ENCODE results near the gene RERE. TPM values are rescaled to one million over a fixed set of nuclear protein-coding genes. Genes with fewer than 3 reads are reported as not detected.

The RERE gene
- total and polyA plus RNA-seq, 4 donors: 26.8 to 133 (median 82.7) TPM

DNA sequence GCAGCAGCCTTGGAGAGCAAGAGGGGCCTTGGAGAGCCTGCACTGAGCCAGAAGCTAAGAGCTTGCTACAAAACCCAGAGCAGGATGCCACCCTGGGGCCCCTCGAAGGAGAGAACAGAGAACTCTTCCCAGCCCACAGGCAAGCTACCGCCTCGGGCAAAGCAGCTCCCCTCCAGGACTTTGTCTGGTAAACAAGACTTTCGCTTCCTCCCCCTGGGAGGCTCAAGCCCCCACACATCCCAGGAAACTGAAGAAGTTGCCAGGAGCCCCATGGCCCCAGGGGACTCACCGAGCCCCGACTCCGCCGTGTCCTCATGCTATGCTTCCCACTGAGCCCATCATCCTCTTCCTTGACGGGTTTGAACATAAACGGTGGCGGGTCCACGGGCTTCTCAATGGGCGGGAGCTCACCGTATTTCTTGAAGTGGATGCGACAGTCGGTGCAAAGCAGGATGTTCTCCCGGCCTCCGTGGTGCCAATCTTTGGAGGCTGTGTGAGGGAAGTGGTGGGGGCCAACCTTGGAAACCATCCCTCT lies 453.6 kb downstream of the RERE start:
- no peak overlapping the region for H3K4me3 ChIP-seq (ENCODE audit: low read length in 2 of 2)
- H3K27me3 ChIP-seq (ENCODE audit: control insufficient read depth in 1 of 2, insufficient read depth in 2 of 2, low read length in 1 of 2): no peaks in the 10 kb centered on the region
- 52 to 54% methylated on average over 18 of the region's 18 CpGs for WGBS, 2 donors
- ATAC-seq (ENCODE audit: low FRiP score) (no peak), DNase-seq (peak; percentile 43 to 70)
- intact Hi-C loops (cut with DNase I): no loop called here
- no peak overlapping the region for H3K27ac ChIP-seq (ENCODE audit: low read depth in 1 of 2, low read length in 2 of 2)
- peaks cover 0 to 9% of the 10 kb centered on the region in 2 donors for H3K36me3 ChIP-seq (ENCODE audit: control insufficient read depth in 1 of 2, insufficient read depth in 2 of 2, low read length in 1 of 2)
- no peaks in the 10 kb centered on the region for H3K9me3 ChIP-seq (ENCODE audit: control insufficient read depth, low read length)
- peaks cover 0 to 2% of the 10 kb centered on the region in 2 donors for H3K4me1 ChIP-seq (ENCODE audit: control insufficient read depth in 1 of 2, insufficient read depth in 2 of 2, low read length in 2 of 2)

GRCh38 chr1:8363186-8363766 lies 454.2 kb downstream of the RERE start:
- Histone ChIP-seq H3K27me3 (ENCODE audit: control insufficient read depth in 1 of 2, insufficient read depth in 2 of 2, low read length in 1 of 2) (no peaks in the 10 kb centered on the region), H3K4me3 (ENCODE audit: low read length in 2 of 2) (no peak overlapping the region), H3K4me1 (ENCODE audit: control insufficient read depth in 1 of 2, insufficient read depth in 2 of 2, low read length in 2 of 2) (peaks cover 0 to 2% of the 10 kb centered on the region in 2 donors), H3K9me3 (ENCODE audit: control insufficient read depth, low read length) (no peaks in the 10 kb centered on the region), H3K36me3 (ENCODE audit: control insufficient read depth in 1 of 2, insufficient read depth in 2 of 2, low read length in 1 of 2) (peaks cover 0 to 13% of the 10 kb centered on the region in 2 donors), H3K27ac (ENCODE audit: low read depth in 1 of 2, low read length in 2 of 2) (peak overlapping the region in 1 of 2 donors; percentile 22)
- intact Hi-C loops (cut with DNase I): no loop called here
- DNase-seq (peak; percentile 36 to 61), ATAC-seq (ENCODE audit: low FRiP score) (no peak)
- 53 to 61% methylated on average over 8 of the region's 8 CpGs for WGBS, 2 donors

DNA sequence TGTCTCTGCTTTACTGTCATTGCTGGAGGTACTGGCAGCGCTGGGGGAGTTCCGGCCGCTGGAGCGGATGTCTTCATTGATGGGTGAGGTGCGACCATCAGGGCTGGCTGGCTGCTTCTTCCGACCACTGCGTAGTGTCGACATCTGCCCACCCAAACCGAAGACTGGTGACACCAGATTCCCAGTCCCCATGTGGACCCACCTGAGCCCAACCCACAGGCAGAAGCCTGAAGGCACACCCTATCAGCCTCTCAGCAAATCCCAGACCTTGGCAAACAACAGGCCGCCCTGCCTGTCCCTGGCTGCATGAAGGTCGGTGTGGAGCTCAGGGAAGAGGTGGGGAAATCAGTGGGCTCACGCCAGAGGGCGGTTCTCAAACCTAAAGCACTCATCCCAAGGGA lies 454.7 kb downstream of the RERE start:
- no peak for ATAC-seq (ENCODE audit: low FRiP score)
- WGBS, 2 donors: 90% methylated on average over 13 of the region's 13 CpGs
- intact Hi-C loops (cut with DNase I): no loop called here
- H3K36me3 ChIP-seq (ENCODE audit: control insufficient read depth in 1 of 2, insufficient read depth in 2 of 2, low read length in 1 of 2): peaks cover 0 to 16% of the 10 kb centered on the region in 2 donors
- peaks cover 0 to 2% of the 10 kb centered on the region in 2 donors for H3K4me1 ChIP-seq (ENCODE audit: control insufficient read depth in 1 of 2, insufficient read depth in 2 of 2, low read length in 2 of 2)
- DNase-seq: peak; percentile 37 to 72
- H3K9me3 ChIP-seq (ENCODE audit: control insufficient read depth, low read length): no peaks in the 10 kb centered on the region
- no peaks in the 10 kb centered on the region for H3K27me3 ChIP-seq (ENCODE audit: control insufficient read depth in 1 of 2, insufficient read depth in 2 of 2, low read length in 1 of 2)
- H3K4me3 ChIP-seq (ENCODE audit: low read length in 2 of 2): no peak overlapping the region
- no peak overlapping the region for H3K27ac ChIP-seq (ENCODE audit: low read depth in 1 of 2, low read length in 2 of 2)

DNA sequence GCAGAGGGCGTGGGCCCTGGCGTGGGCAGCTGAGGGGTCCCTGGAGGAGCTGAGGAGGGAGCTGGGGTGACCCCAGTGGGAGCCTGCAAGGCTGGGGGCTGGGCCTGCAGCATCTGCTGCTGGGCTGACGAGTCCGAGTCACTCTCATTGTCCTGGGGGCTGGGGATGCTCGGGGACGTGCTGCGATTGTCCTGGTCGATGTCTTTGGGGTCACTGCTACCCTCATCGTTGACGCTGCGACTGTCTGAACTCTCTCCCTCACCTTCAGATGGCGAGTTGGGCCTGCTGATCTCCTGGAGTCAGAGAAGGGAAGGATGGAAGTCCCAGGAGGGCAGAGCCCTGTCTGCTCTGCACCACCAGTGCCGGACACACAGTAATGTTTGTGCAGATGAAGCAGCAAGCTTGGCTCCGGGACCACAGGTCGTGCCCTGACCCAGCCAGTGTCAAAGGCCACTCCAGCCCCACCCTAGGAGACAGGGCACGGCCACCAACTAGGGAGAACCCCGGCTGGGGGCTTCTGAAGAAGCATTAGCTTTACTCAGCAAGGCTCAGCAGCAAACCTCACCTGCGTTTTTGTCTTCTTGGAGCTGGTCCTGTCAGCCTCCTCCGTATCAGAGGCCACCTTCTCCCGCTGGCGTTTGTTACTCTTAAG lies 456.1 kb downstream of the RERE start:
- WGBS, 2 donors: 70 to 79% methylated on average over 21 of the region's 21 CpGs
- ATAC-seq (ENCODE audit: low FRiP score) (no peak), DNase-seq (peak; percentile 40 to 61)
- intact Hi-C loops (cut with DNase I): no loop called here
- H3K4me1 ChIP-seq (ENCODE audit: control insufficient read depth in 1 of 2, insufficient read depth in 2 of 2, low read length in 2 of 2): no peaks in the 10 kb centered on the region
- peaks cover 0 to 20% of the 10 kb centered on the region in 2 donors for H3K36me3 ChIP-seq (ENCODE audit: control insufficient read depth in 1 of 2, insufficient read depth in 2 of 2, low read length in 1 of 2)
- no peaks in the 10 kb centered on the region for H3K9me3 ChIP-seq (ENCODE audit: control insufficient read depth, low read length)
- H3K27ac ChIP-seq (ENCODE audit: low read depth in 1 of 2, low read length in 2 of 2): no peak overlapping the region
- H3K4me3 ChIP-seq (ENCODE audit: low read length in 2 of 2): no peak overlapping the region
- no peaks in the 10 kb centered on the region for H3K27me3 ChIP-seq (ENCODE audit: control insufficient read depth in 1 of 2, insufficient read depth in 2 of 2, low read length in 1 of 2)

DNA sequence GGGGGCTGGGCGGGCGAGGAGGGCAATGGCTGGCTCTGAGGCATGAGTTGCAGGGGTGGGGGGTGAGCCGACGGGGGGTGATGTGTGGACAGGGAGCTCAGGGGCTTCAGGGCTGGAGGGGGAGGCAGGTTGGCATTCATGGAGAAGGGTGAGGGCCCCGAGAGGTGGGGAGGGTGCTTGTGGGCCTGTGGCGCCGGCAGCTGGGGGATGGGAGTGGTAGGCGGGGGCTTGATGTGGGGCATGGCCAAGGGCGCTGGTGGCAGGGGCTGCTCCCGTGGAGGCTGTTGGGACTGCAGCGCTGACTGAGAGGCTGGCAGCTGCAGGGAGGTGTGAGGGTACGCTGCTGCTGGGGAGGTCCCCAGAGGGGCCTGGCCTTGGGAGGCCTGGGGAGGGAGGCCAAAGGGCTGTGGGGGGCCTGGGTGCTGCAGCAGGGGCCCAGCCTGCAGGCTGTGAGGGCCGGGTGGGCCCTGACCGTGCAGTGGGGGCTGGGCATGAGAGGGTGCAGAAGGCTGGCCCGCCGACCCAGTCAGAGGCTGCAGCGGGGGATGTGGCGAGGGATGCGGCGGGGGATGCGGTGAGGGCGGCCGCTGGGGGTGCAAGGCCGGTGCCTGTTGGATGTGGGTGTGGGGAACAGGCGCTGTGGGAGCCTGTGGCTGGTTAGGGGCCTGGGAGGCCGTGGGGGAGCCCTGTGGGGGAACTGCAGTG lies 456.8 kb downstream of the RERE start:
- no peaks in the 10 kb centered on the region for H3K9me3 ChIP-seq (ENCODE audit: control insufficient read depth, low read length)
- DNase-seq (peak; percentile 50 to 74), ATAC-seq (ENCODE audit: low FRiP score) (no peak)
- H3K27me3 ChIP-seq (ENCODE audit: control insufficient read depth in 1 of 2, insufficient read depth in 2 of 2, low read length in 1 of 2): no peaks in the 10 kb centered on the region
- no peak overlapping the region for H3K4me3 ChIP-seq (ENCODE audit: low read length in 2 of 2)
- peaks cover 0 to 20% of the 10 kb centered on the region in 2 donors for H3K36me3 ChIP-seq (ENCODE audit: control insufficient read depth in 1 of 2, insufficient read depth in 2 of 2, low read length in 1 of 2)
- H3K27ac ChIP-seq (ENCODE audit: low read depth in 1 of 2, low read length in 2 of 2): no peak overlapping the region
- no peaks in the 10 kb centered on the region for H3K4me1 ChIP-seq (ENCODE audit: control insufficient read depth in 1 of 2, insufficient read depth in 2 of 2, low read length in 2 of 2)
- WGBS, 2 donors: 82 to 85% methylated on average over 23 to 26 of the region's 26 CpGs
- intact Hi-C loops (cut with DNase I): no loop called here

DNA sequence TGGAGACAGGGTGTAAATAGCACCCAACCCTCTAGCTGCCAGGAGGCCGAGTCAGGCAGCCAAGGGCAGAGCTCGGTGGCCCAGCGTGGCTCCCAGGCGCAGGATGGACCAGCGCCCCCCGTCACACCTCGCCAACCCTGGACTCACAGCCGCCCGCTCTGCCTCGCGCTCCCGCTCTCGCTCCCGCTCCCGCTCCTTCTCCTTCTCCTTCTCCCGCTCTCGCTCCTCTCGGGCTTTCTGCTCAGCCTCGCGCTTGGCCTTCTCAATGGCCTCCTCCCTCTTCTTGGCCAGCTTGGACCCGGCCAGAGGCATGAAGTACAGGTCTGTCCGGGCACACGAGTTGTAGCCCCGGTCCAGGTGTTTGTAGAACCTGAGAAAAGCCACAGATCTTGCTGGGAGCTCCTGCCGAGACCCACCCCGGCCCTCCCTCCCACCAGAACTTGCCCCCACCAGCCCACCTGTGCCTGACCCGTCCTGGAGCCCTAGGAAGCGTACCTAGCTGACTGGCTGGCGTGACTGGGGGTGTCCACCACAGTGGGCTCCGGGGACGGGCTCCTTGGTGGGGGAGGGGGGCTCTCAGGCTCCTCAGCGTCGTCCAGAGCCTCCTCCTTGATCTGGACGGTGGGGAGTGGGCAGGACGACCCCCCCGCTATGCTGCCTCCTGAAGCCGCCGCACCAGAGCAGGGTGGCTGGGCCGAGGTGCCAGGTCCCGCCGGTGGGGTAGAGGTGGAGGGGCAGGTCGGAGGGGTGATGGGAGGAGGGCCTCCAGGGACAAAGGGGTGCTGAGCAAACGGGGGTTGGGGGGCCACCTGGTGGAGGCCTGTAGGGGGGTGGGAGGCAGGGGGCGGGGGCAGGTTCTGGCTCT lies 457.6 kb downstream of the RERE start:
- Histone ChIP-seq H3K36me3 (ENCODE audit: control insufficient read depth in 1 of 2, insufficient read depth in 2 of 2, low read length in 1 of 2) (peaks cover 0 to 22% of the 10 kb centered on the region in 2 donors), H3K27me3 (ENCODE audit: control insufficient read depth in 1 of 2, insufficient read depth in 2 of 2, low read length in 1 of 2) (no peaks in the 10 kb centered on the region), H3K4me3 (ENCODE audit: low read length in 2 of 2) (no peak overlapping the region), H3K27ac (ENCODE audit: low read depth in 1 of 2, low read length in 2 of 2) (no peak overlapping the region), H3K9me3 (ENCODE audit: control insufficient read depth, low read length) (no peaks in the 10 kb centered on the region), H3K4me1 (ENCODE audit: control insufficient read depth in 1 of 2, insufficient read depth in 2 of 2, low read length in 2 of 2) (no peaks in the 10 kb centered on the region)
- ATAC-seq (ENCODE audit: low FRiP score) (no peak), DNase-seq (peak; percentile 51 to 75)
- intact Hi-C loops (cut with DNase I): no loop called here
- WGBS, 2 donors: 89 to 90% methylated on average over 37 to 44 of the region's 44 CpGs

GRCh38 chr1:8358897-8359616 lies 458.4 kb downstream of the RERE start:
- ATAC-seq (ENCODE audit: low FRiP score) (no peak), DNase-seq (peak in 1 of 2 donors; percentile 42)
- no peak overlapping the region for H3K27ac ChIP-seq (ENCODE audit: low read depth in 1 of 2, low read length in 2 of 2)
- no peak overlapping the region for H3K4me3 ChIP-seq (ENCODE audit: low read length in 2 of 2)
- no peaks in the 10 kb centered on the region for H3K4me1 ChIP-seq (ENCODE audit: control insufficient read depth in 1 of 2, insufficient read depth in 2 of 2, low read length in 2 of 2)
- intact Hi-C loops (cut with DNase I): no loop called here
- WGBS, 2 donors: 83 to 85% methylated on average over 26 of the region's 26 CpGs
- peaks cover 0 to 22% of the 10 kb centered on the region in 2 donors for H3K36me3 ChIP-seq (ENCODE audit: control insufficient read depth in 1 of 2, insufficient read depth in 2 of 2, low read length in 1 of 2)
- H3K9me3 ChIP-seq (ENCODE audit: control insufficient read depth, low read length): no peaks in the 10 kb centered on the region
- no peaks in the 10 kb centered on the region for H3K27me3 ChIP-seq (ENCODE audit: control insufficient read depth in 1 of 2, insufficient read depth in 2 of 2, low read length in 1 of 2)
